Breast epithelium (tissue), 3 donors: ENCODE results near the gene PRR35.

Experiments used
- CTCF ChIP-seq, 3 donors: fragments of 450-650 bp; IDR thresholded peaks; one replicate each; pipeline ENCODE4 v1.5.1; 2016 to 2017; ENCODE audit warnings: antibody characterized with exemption in 3 of 3, mild to moderate bottlenecking in 3 of 3, moderate library complexity in 3 of 3
- POLR2A ChIP-seq: fragments of 450-650 bp; IDR thresholded peaks from one replicate; pipeline ENCODE4 v1.6.1; 2016; ENCODE audit warnings: antibody characterized with exemption, mild to moderate bottlenecking, moderate library complexity
- POLR2AphosphoS5 ChIP-seq, 3 donors: sonication (generic); formaldehyde crosslinking; IDR thresholded peaks; one replicate each; pipeline ENCODE4 v1.6.1; 2017; ENCODE audit warnings: antibody characterized with exemption in 3 of 3

GRCh38 chr16:593406-593805, 33.2 kb downstream of the PRR35 start:
- TF ChIP-seq CTCF (IDR thresholded peaks at IDR 0.05) = no peak
- TF ChIP-seq POLR2A = no peak
- peak in 1 of 3 donors; percentile 56 for TF ChIP-seq POLR2AphosphoS5 (IDR thresholded peaks at IDR 0.05)
